Mucosa of rectum (tissue), 2 donors: ENCODE measurements around the gene FGF4.
"Not testable (repeated sequence)": the region's sequence is repeated elsewhere in the genome, so short reads cannot be mapped to it uniquely, and the experiment has no call there.

Experiments
- H3K27ac ChIP-seq, 2 donors: one replicate each; pipeline ENCODE4 v1.7.0; 2013; ENCODE audit warnings: inconsistent platforms in 2 of 2, low read depth in 2 of 2, low read length in 2 of 2
- H3K27me3 ChIP-seq, 2 donors: one replicate each; pipeline ENCODE4 v1.7.0; 2013; ENCODE audit warnings: low read length in 2 of 2; ENCODE audit not compliant: control insufficient read depth in 2 of 2, insufficient read depth in 2 of 2
- H3K36me3 ChIP-seq, 2 donors: one replicate each; pipeline ENCODE4 v1.7.0; 2013; ENCODE audit warnings: low read length in 2 of 2; ENCODE audit not compliant: control insufficient read depth in 2 of 2, insufficient read depth in 2 of 2
- H3K4me1 ChIP-seq, 2 donors: one replicate each; pipeline ENCODE4 v1.7.0; 2013; ENCODE audit warnings: low read length in 2 of 2, mild to moderate bottlenecking in 1 of 2; ENCODE audit not compliant: control insufficient read depth in 2 of 2, insufficient read depth in 2 of 2
- H3K4me3 ChIP-seq, 2 donors: one replicate each; pipeline ENCODE4 v1.7.0; 2013; ENCODE audit warnings: low read length in 2 of 2
- H3K9ac ChIP-seq, 2 donors: one replicate each; pipeline ENCODE4 v1.7.0; 2013; ENCODE audit warnings: low read length in 2 of 2, low read depth in 1 of 2, mild to moderate bottlenecking in 1 of 2
- H3K9me3 ChIP-seq, 2 donors: one replicate each; pipeline ENCODE4 v1.7.0; 2013; ENCODE audit warnings: low read length in 2 of 2; ENCODE audit not compliant: control insufficient read depth in 2 of 2
- donor health status: healthy.
- donor health status: Normal muscosa, but diverticular disease.

Gene FGF4

GRCh38 chr11:69774354-69775162 is 583 bp downstream of the FGF4 start:
- no peak overlapping the region for H3K9ac ChIP-seq
- H3K4me3 ChIP-seq = no peak overlapping the region
- H3K4me1 ChIP-seq = no peaks in the 10 kb centered on the region
- peaks cover 12 to 22% of the 10 kb centered on the region in 2 donors for H3K27me3 ChIP-seq
- no peaks in the 10 kb centered on the region for H3K9me3 ChIP-seq
- no peak overlapping the region for H3K27ac ChIP-seq
- H3K36me3 ChIP-seq = no peaks in the 10 kb centered on the region

- Histone ChIP-seq H3K9me3 (no peaks in the 10 kb centered on the region), H3K4me1 (no peaks in the 10 kb centered on the region), H3K27me3 (peaks cover 12 to 26% of the 10 kb centered on the region in 2 donors), H3K9ac (no peak overlapping the region), H3K4me3 (no peak overlapping the region), H3K36me3 (no peaks in the 10 kb centered on the region), H3K27ac (no peak overlapping the region)
Measured at GRCh38 chr11:69773626-69774353, 1.4 kb downstream of the FGF4 start.

GRCh38 chr11:69771466-69771865 is 3.7 kb downstream of the FGF4 start:
- no peak overlapping the region for H3K9ac ChIP-seq
- no peak overlapping the region for H3K27ac ChIP-seq
- no peaks in the 10 kb centered on the region for H3K4me1 ChIP-seq
- H3K4me3 ChIP-seq = no peak overlapping the region
- peaks cover 12 to 24% of the 10 kb centered on the region in 2 donors for H3K27me3 ChIP-seq
- no peaks in the 10 kb centered on the region for H3K9me3 ChIP-seq
- H3K36me3 ChIP-seq = no peaks in the 10 kb centered on the region

- Histone ChIP-seq H3K4me1 (no peaks in the 10 kb centered on the region), H3K9ac (no peak overlapping the region), H3K4me3 (no peak overlapping the region), H3K36me3 (no peaks in the 10 kb centered on the region), H3K27me3 (peaks cover 7 to 19% of the 10 kb centered on the region in 2 donors), H3K9me3 (no peaks in the 10 kb centered on the region), H3K27ac (no peak overlapping the region)
Measured at GRCh38 chr11:69770540-69770939, 4.6 kb downstream of the FGF4 start.

GRCh38 chr11:69765498-69765995 is 9.6 kb downstream of the FGF4 start:
- Histone ChIP-seq H3K9ac (no peak overlapping the region), H3K27me3 (peaks cover 0 to 9% of the 10 kb centered on the region in 2 donors), H3K9me3 (no peaks in the 10 kb centered on the region), H3K36me3 (no peaks in the 10 kb centered on the region), H3K27ac (no peak overlapping the region), H3K4me1 (no peaks in the 10 kb centered on the region), H3K4me3 (no peak overlapping the region)

GRCh38 chr11:69764918-69765317 is 10.2 kb downstream of the FGF4 start:
- H3K4me1 ChIP-seq, H3K27ac ChIP-seq, H3K36me3 ChIP-seq, H3K9me3 ChIP-seq, H3K4me3 ChIP-seq, H3K9ac ChIP-seq: not testable (repeated sequence)
- peaks cover 0 to 12% of the 10 kb centered on the region in 2 donors for H3K27me3 ChIP-seq

- Histone ChIP-seq H3K27me3 (peaks cover 0 to 5% of the 10 kb centered on the region in 2 donors), H3K9ac (no peak overlapping the region), H3K36me3 (no peaks in the 10 kb centered on the region), H3K4me3 (no peak overlapping the region), H3K9me3 (no peaks in the 10 kb centered on the region), H3K27ac (no peak overlapping the region), H3K4me1 (no peaks in the 10 kb centered on the region)
Measured at GRCh38 chr11:69760319-69760718, 14.8 kb downstream of the FGF4 start.

- H3K9ac ChIP-seq = no peak overlapping the region
- no peaks in the 10 kb centered on the region for H3K27me3 ChIP-seq
- H3K27ac ChIP-seq = no peak overlapping the region
- H3K9me3 ChIP-seq = no peaks in the 10 kb centered on the region
- no peaks in the 10 kb centered on the region for H3K36me3 ChIP-seq
- H3K4me1 ChIP-seq = no peaks in the 10 kb centered on the region
- H3K4me3 ChIP-seq = no peak overlapping the region
Measured at GRCh38 chr11:69752890-69753289, 22.3 kb downstream of the FGF4 start.

- H3K27me3 ChIP-seq = no peaks in the 10 kb centered on the region
Measured at GRCh38 chr11:69750875-69751597, 24.1 kb downstream of the FGF4 start.

More at GRCh38 chr11:69750875-69751597, 24.1 kb downstream of the FGF4 start:
- H3K36me3 ChIP-seq = no peaks in the 10 kb centered on the region
- H3K4me1 ChIP-seq = no peaks in the 10 kb centered on the region
- no peak overlapping the region for H3K27ac ChIP-seq
- no peak overlapping the region for H3K4me3 ChIP-seq
- H3K9me3 ChIP-seq = no peaks in the 10 kb centered on the region
- no peak overlapping the region for H3K9ac ChIP-seq
